ENCODE results near the gene TRMT1. TPM values are rescaled to one million over a fixed set of nuclear protein-coding genes. Genes with fewer than 3 reads are reported as not detected.
"Not testable (repeated sequence)": the region's sequence is repeated elsewhere in the genome, so short reads cannot be mapped to it uniquely, and the experiment has no call there.

Gene TRMT1
- total and polyA plus RNA-seq, 2 donors (not counting 1 experiment from before 2014, with no cell fraction given): 91.8 to 281 TPM

GRCh38 chr19:13149628-13150186, 33.2 kb upstream of the TRMT1 start:
- H3K27ac Mint-ChIP-seq: peak overlapping the region; percentile 94
- ATAC-seq (ENCODE audit: low read depth) (peak; percentile 2), DNase-seq (no peak)
- H3K4me2 ChIP-seq (replicated peaks; ENCODE audit: low read depth, low read length, poor library complexity, severe bottlenecking): peak overlapping the region; percentile 95
- H3K4me1 ChIP-seq (ENCODE audit: control insufficient read depth in 2 of 2, insufficient read depth in 2 of 2, low read length in 2 of 2): peaks cover 9 to 29% of the 10 kb centered on the region in 2 donors
- H3K79me2 ChIP-seq (ENCODE audit: control insufficient read depth, insufficient read depth, low read length): peaks cover 69% of the 10 kb centered on the region
- H3K27me3 Mint-ChIP-seq: no peaks in the 10 kb centered on the region
- no peaks in the 10 kb centered on the region for H3K27me3 ChIP-seq (replicated peaks in 1 of 4; ENCODE audit: control extremely low read depth in 1 of 4, control insufficient read depth in 3 of 4, insufficient read depth in 4 of 4, low read length in 3 of 4)
- H2AFZ ChIP-seq (ENCODE audit: insufficient read depth, low read depth, low read length, poor library complexity, severe bottlenecking): peak overlapping the region; percentile 97
- intact Hi-C loops (cut with micrococcal nuclease): loop anchor here (1.0 to 5.0 kb wide), 6 partner anchors 17 to 987 kb away; partner anchors contain the start of genes ASF1B and NACC1
- CTCF ChIA-PET: interaction anchor here (0.7 to 2.5 kb wide), 13 partner anchors 19 to 713 kb away, joined by 3 to 32 read pairs (median 4); no protein-coding TSS in a partner anchor
- POLR2A ChIA-PET: interaction anchor here (0.6 to 2.8 kb wide), 11 partner anchors 8 to 112 kb away, joined by 3 to 22 read pairs (median 7); partner anchors contain the start of gene NACC1
- peaks cover 0 to 15% of the 10 kb centered on the region in 2 experiments for H3K36me3 ChIP-seq (replicated peaks in 1 of 2; ENCODE audit: control extremely low read depth in 1 of 2, control insufficient read depth in 1 of 2, extremely low read depth in 1 of 2, insufficient read depth in 2 of 2, low read length in 1 of 2)
- no peaks in the 10 kb centered on the region for H3K9me3 Mint-ChIP-seq (ENCODE audit: insufficient read depth)
- peak overlapping the region; percentile 60 to 100 (median 98) for H3K4me3 ChIP-seq (ENCODE audit: control extremely low read depth in 1 of 5, extremely low read depth in 1 of 5, insufficient read depth in 1 of 5, low read depth in 2 of 5, low read length in 4 of 5)
- TF ChIP-seq EZH2 (IDR thresholded peaks at IDR 0.05; ENCODE audit: borderline replicate concordance, insufficient read depth, low read depth, low read length, poor library complexity, severe bottlenecking) (no peak), CTCF (IDR thresholded peaks at IDR 0.05) (no peak)
- peaks cover 19% of the 10 kb centered on the region for H4K20me1 ChIP-seq (ENCODE audit: control insufficient read depth, insufficient read depth, low read length, poor library complexity, severe bottlenecking)
- H3K4me1 Mint-ChIP-seq: peaks cover 31% of the 10 kb centered on the region
- WGBS (ENCODE audit: insufficient coverage): 2% methylated on average over 42 of the region's 46 CpGs
- peak overlapping the region; percentile 43 to 96 for H3K27ac ChIP-seq (ENCODE audit: low read length in 2 of 2)
- peak overlapping the region; percentile 92 for H3K4me3 Mint-ChIP-seq
- H3K9ac ChIP-seq (ENCODE audit: low read length): peak overlapping the region; percentile 97
- no peaks in the 10 kb centered on the region for H3K9me3 ChIP-seq (ENCODE audit: control extremely low read depth in 1 of 3, control insufficient read depth in 2 of 3, insufficient read depth in 1 of 3, low read length in 2 of 3)

- intact Hi-C loops (cut with micrococcal nuclease); H3K27me3 ChIP-seq (replicated peaks in 1 of 4; ENCODE audit: control extremely low read depth in 1 of 4, control insufficient read depth in 3 of 4, insufficient read depth in 4 of 4, low read length in 3 of 4); H3K9me3 ChIP-seq (ENCODE audit: control extremely low read depth in 1 of 3, control insufficient read depth in 2 of 3, insufficient read depth in 1 of 3, low read length in 2 of 3); H3K9me3 Mint-ChIP-seq (ENCODE audit: insufficient read depth); DNase-seq; H3K27ac ChIP-seq (ENCODE audit: low read length in 2 of 2); ATAC-seq (ENCODE audit: low read depth); H3K27me3 Mint-ChIP-seq: not testable (repeated sequence)
- 53% methylated on average over 14 of the region's 17 CpGs for WGBS (ENCODE audit: insufficient coverage)
- H4K20me1 ChIP-seq (ENCODE audit: control insufficient read depth, insufficient read depth, low read length, poor library complexity, severe bottlenecking): peaks cover 18% of the 10 kb centered on the region
- peaks cover 9 to 29% of the 10 kb centered on the region in 2 donors for H3K4me1 ChIP-seq (ENCODE audit: control insufficient read depth in 2 of 2, insufficient read depth in 2 of 2, low read length in 2 of 2)
- POLR2A ChIA-PET: interaction anchor here (0.6 to 2.8 kb wide), 7 partner anchors 8 to 491 kb away, joined by 3 to 22 read pairs (median 7); partner anchors contain the start of gene NACC1
- peaks cover 31% of the 10 kb centered on the region for H3K4me1 Mint-ChIP-seq
- peak overlapping the region; percentile 92 for H3K4me3 Mint-ChIP-seq
- H3K36me3 ChIP-seq (replicated peaks in 1 of 2; ENCODE audit: control extremely low read depth in 1 of 2, control insufficient read depth in 1 of 2, extremely low read depth in 1 of 2, insufficient read depth in 2 of 2, low read length in 1 of 2): peaks cover 0 to 16% of the 10 kb centered on the region in 2 experiments
- H3K79me2 ChIP-seq (ENCODE audit: control insufficient read depth, insufficient read depth, low read length): peaks cover 69% of the 10 kb centered on the region
- peak overlapping the region; percentile 95 for H3K4me2 ChIP-seq (replicated peaks; ENCODE audit: low read depth, low read length, poor library complexity, severe bottlenecking)
- peak overlapping the region; percentile 97 for H3K9ac ChIP-seq (ENCODE audit: low read length)
- CTCF ChIA-PET: interaction anchor here (0.9 to 2.5 kb wide), 7 partner anchors 19 to 687 kb away, joined by 3 to 32 read pairs (median 7); no protein-coding TSS in a partner anchor
- peak overlapping the region; percentile 60 to 100 (median 98) for H3K4me3 ChIP-seq (ENCODE audit: control extremely low read depth in 1 of 5, extremely low read depth in 1 of 5, insufficient read depth in 1 of 5, low read depth in 2 of 5, low read length in 4 of 5)
- H3K27ac Mint-ChIP-seq: peak overlapping the region; percentile 94
- peak overlapping the region; percentile 97 for H2AFZ ChIP-seq (ENCODE audit: insufficient read depth, low read depth, low read length, poor library complexity, severe bottlenecking)
Observed at GRCh38 chr19:13149173-13149627, 32.7 kb upstream of the TRMT1 start.

Measured in B cell (primary cell).